DMS153 treated with DMSO at 0.1 percent for 48 hours (cell line): ENCODE data around the gene DDRGK1.
"Not testable (repeated sequence)": the region's sequence is repeated elsewhere in the genome, so short reads cannot be mapped to it uniquely, and the experiment has no call there.

Experiments
- DNase-seq: peaks from one replicate; lab custom pipeline; 2025; ENCODE audit not compliant: unreplicated experiment; lab: John Stamatoyannopoulos, UW

The DDRGK1 gene

GRCh38 chr20:3188823-3189413, 15.6 kb downstream of the DDRGK1 start:
- no peak for DNase-seq

DNA sequence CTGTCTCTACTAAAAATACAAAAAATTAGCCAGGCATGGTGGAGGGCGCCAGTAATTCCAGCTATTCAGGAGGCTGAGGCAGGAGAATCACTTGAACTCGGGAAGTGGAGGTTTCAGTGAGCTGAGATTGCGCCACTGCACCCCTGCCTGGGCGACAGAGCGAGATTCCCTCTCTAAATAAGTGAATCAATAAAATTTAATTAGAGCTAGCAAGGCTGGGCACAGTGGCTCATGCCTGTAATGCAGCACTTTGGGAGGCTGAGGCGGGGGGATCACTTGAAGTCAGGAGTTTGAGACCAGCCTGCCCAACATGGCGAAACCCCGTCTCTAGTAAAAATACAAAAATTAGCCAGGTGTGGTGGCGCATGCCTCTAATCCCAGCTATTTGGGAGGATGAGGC, 16.6 kb downstream of the DDRGK1 start:
- not testable (repeated sequence) for DNase-seq

DNA sequence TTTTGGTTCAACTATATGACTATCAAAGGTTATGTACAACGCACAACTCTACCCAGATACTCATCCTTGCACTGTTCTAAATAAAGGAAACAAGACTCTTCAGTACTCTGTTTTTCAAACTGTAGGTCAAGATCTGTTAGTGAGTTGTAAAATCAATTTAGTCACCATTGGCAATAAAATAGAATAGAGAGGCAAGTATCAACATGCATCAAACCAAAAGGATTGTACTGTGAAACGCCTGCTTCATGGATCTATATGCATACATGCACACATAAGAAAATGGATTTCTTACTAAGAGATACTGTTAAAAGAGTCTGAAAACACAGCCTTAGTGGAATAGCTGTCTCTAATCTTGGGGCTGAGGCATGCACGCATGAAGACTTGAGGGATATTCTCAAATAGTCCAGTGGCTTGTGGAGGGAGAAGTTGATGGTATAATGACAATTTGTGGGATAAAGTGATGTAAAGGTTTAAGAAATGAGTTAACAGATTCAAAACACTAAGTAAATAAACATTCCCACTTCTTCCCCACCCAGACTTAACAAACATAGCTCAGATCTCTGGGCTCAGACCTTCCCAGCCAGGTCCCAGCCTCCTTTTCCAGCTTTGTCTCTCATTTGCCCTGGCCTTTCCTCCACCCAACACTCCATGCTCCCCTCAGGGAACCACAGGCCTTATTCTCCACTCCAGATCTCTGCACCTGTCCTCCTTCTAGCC, 20.4 kb downstream of the DDRGK1 start:
- no peak for DNase-seq

- DNase-seq: not testable (repeated sequence)
These were observed 22.1 kb downstream of the DDRGK1 start for GRCh38 chr20:3182429-3182828.

DNA sequence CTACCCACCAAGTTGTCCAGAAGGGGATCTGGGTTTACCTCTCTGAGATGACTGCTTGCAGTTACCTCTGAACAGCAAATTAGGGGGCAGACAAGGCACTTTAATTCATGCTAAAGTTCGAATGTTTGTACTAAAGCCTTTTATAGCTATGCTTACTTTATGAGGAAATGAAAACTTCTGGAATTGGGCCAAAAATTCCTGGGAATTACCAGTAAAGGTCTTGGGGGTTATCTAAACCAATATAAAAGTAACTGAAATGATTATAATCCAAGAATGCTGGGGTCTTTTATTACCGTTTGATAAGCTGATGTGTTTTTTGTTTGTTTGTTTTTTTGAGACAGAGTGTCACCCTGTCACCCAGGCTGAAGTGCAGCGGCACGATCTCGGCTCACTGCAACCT, 23.2 kb downstream of the DDRGK1 start:
- no peak for DNase-seq

DNA sequence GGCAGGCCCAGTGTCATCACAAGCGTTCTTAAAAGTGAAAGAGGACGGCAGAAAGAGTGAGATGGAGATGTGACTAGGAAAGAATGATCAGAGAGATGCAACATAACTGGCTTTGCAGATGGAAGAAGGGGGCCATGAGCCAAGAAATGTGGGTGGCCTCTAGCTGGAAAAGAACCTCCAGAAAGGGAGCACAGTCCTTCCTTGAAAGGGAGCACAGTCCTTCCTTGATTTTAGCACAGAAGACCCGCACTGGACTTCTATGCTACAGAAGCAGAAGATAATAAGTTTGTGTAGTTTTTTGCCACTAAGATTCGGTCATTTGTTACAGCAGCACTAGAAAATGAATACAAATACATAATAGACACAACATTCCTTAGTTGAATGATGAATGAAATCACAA, 24.2 kb downstream of the DDRGK1 start:
- no peak for DNase-seq

DNA sequence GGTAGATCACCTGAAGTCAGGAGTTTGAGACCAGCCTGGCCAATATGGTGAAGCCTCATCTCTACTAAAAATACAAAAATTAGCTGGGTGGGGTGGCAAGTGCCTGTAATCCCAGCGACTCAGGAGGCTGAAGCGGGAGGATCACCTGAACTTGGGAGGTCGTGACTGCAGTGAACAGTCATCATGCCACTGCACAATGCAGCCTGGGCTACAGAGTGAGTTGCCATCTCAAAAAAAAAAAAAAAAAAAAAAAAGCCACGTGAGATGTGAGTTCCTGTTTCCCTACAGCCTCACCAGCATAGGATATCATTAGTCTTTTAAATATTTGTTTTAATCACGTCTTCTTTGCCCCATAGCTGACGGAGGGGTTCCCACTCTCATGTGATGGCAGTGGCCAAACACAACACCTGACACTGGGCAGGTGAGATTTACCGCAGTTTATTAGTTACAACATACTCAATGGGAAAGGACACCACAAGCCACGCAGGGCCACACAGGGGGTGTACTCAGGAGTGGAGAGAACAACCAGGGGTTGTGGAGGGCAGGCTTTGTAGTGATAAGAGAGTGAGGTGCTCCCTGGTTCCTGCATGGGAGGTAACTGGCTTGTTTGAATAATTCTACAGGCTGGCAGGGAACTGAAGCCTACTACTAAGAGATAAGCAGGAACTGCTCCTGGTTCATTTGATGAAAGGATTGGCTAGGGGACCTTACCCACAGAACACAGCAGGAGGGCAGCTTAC, 26.6 kb downstream of the DDRGK1 start:
- DNase-seq: no peak

- DNase-seq: no peak
These were observed 29.2 kb downstream of the DDRGK1 start for GRCh38 chr20:3175270-3175669.

- DNase-seq: peak; percentile 49
These were observed 29.8 kb downstream of the DDRGK1 start for GRCh38 chr20:3174442-3175261.

GRCh38 chr20:3173610-3174441, 30.7 kb downstream of the DDRGK1 start:
- peak; percentile 51 for DNase-seq

DNA sequence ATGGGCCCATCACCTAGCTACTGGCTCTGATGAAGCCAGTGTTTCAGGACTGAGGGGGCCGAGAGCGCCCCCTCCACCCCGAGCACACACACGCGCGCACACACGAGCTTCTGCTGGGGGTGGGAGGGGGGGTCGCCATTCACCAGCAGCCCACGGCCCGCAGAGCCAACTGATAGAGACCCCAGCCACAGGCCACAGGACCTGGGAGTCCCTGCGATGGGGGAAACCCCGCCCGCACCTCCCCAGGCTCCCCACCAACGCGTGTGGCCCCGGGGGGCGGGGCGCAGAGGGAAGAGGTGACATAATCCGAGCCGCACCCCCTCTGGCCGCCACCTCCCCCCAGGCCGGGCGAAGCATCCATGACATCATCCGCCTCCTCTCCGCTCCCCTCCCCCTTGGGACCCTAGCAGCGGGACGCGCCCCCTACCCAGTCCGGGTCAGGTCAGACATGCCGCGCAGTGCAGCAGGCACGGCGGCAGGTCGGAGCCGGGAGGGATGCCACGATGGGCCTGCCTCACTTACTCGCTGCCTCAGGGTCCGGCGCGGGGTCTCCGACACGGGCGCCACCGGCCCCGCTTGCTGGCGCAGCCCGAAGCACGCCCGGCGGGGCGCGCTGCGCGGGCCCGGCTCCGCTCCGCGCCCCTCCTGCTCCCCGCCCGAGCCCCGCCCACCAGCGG, 31.4 kb downstream of the DDRGK1 start, which contains the start of gene LZTS3:
Gene LZTS3 (minus strand): TSS at position 617 of the 677 bp plus-strand sequence. CDS start 6,386 bp downstream, outside the sequence.
- DNase-seq: no peak

GRCh38 chr20:3172126-3172932, 32.2 kb downstream of the DDRGK1 start:
- no peak for DNase-seq

DNA sequence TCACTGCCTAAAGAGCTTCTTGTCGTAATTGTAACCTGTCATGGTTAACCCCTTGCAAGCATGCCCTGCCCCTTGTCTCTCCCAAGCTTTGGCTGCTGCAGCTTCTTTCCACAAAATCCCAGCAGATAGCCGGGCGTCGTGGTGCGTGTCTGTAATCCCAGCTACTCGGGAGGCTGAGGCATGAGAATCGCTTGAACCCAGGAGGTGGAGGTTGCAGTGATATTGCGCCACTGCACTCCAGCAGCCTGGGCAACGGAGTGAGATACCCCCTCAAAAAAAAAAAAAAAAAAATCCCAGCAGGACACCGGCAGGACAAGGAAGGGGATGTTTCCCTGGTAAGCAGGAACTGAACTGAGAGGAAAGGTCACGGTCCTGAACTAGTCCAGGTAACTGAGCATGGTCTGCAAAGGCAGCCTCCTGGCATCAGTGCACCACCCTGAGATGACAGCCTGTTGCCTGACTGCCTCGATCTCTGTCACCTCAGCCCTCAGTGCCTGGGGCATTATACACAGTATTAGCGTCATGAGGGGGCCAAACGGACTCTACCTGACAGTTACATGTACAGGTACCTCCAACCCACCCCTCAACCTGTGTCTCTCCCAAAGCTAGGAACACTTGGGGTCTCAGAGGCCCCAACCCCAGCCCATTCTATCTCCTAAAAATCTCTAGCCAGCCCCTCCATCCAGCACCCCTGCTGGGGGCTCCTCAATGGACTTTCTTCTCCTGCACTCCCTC, 32.9 kb downstream of the DDRGK1 start:
- DNase-seq: no peak

- DNase-seq: no peak
These were observed 35.5 kb downstream of the DDRGK1 start for GRCh38 chr20:3168829-3169590.

- no peak for DNase-seq
These were observed 36.2 kb downstream of the DDRGK1 start for GRCh38 chr20:3168079-3168828.

DNA sequence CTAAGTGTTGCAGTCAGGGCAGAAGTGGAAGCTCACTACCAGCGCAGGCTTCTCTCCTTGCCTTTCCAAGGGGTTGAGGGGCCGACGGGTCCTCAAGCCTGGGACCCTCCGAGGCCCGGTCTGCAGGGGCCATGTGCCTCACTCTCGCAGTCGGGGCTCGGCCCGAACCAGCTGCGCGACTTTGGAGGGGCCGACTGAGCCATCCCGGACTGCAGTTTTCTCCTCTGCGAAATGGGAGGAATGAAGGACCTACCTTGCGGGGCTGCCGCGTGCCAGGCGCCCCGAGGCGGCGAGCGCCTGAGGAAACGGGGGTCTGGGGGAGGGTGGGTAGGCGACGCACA, 36.8 kb downstream of the DDRGK1 start:
- no peak for DNase-seq

DNA sequence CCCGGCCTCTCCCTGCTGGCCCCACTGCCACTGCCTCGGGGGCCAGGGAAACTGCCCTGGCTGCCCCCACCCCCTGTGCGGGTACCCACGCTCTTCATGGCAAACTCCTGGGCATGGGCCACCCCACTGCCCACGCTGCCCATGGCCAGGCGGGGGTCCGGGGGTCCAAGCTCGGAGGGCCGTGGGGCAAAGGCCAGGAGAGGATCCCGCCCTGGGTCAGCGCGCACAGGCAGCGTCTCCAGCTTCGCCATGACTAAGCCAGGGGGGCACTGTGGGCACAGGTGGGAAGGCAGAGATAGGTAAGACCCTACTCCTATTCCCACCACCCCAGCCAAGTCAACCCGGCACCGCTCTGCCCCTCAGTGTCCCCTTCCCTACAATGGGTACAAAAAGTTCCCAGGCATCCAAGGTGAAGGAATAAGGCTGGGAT, 37.6 kb downstream of the DDRGK1 start:
- no peak for DNase-seq
